GM12892 (cell line): ENCODE data around the gene ZIM2.

Experiments used
- POLR2A ChIP-seq: IDR thresholded peaks from 2 replicates; pipeline ENCODE4 v1.6.1; 2011; ENCODE audit warnings: low read depth, low read length, control low read depth
- POLR2AphosphoS5 ChIP-seq: IDR thresholded peaks from 2 replicates; pipeline ENCODE4 v1.6.1; 2011; ENCODE audit warnings: low read depth, low read length, control low read depth

GRCh38 chr19:56885173-56885985 lies 44.9 kb upstream of the ZIM2 start:
- no peak for TF ChIP-seq POLR2A
- no peak for TF ChIP-seq POLR2AphosphoS5
